Vagina (tissue), 2 donors: ENCODE data around the gene NTF3.

ENCODE experiments used
- CTCF ChIP-seq, 3 experiments: fragments of 450-650 bp in 2 of 3; fragments of 200-600 bp in 1 of 3; sonication (generic) in 1 of 3; IDR thresholded peaks; one replicate each; pipeline ENCODE4 v1.5.1; 2017 to 2019; ENCODE audit warnings: antibody characterized with exemption in 3 of 3, mild to moderate bottlenecking in 2 of 3, moderate library complexity in 2 of 3
- POLR2A ChIP-seq, 2 donors: fragments of 450-650 bp; IDR thresholded peaks; one replicate each; pipeline ENCODE4 v1.6.1; 2017; ENCODE audit warnings: antibody characterized with exemption in 2 of 2, mild to moderate bottlenecking in 2 of 2, moderate library complexity in 2 of 2
- POLR2AphosphoS5 ChIP-seq, 2 donors: sonication (generic); formaldehyde crosslinking; IDR thresholded peaks; one replicate each; pipeline ENCODE4 v1.9.0; 2017; ENCODE audit warnings: antibody characterized with exemption in 2 of 2, mild to moderate bottlenecking in 2 of 2, low read depth in 1 of 2; ENCODE audit not compliant: insufficient read depth in 1 of 2

- TF ChIP-seq CTCF (IDR thresholded peaks at IDR 0.05) = no peak
- TF ChIP-seq POLR2A (IDR thresholded peaks at IDR 0.05) = no peak
- no peak for TF ChIP-seq POLR2AphosphoS5 (IDR thresholded peaks at IDR 0.05; ENCODE audit: insufficient read depth in 1 of 2, low read depth in 1 of 2)
Observed at GRCh38 chr12:5485454-5485853, 53.5 kb downstream of the NTF3 start.
